GM23248 (cell line): ENCODE data around the gene APOBEC3G. TPM values are rescaled to one million over a fixed set of nuclear protein-coding genes. Genes with fewer than 3 reads are reported as not detected.
A peak's percentile ranks its signal among the peaks of the same experiment; 100 is the strongest.

Experiments used
- DNase-seq: peaks from one replicate; pipeline ENCODE4 v3.0.0-alpha.2; 2015
- H2AFZ ChIP-seq: fragments of 200-600 bp; sonication (generic); 2 replicates; pipeline ENCODE4 v1.6.1; 2016; ENCODE audit warnings: antibody characterized with exemption
- H3F3A ChIP-seq: fragments of 200-600 bp; sonication (generic); 2 replicates; pipeline ENCODE4 v1.6.1; 2016; ENCODE audit warnings: mild to moderate bottlenecking, antibody characterized with exemption, mixed run types; ENCODE audit not compliant: insufficient read depth
- H3K27ac ChIP-seq: fragments of 200-600 bp; sonication (generic); 2 replicates; pipeline ENCODE4 v1.5.1; 2016; ENCODE audit warnings: mild to moderate bottlenecking
- H3K27me3 ChIP-seq: fragments of 200-600 bp; sonication (generic); replicated peaks from 2 replicates; pipeline ENCODE4 v1.6.1; 2016; ENCODE audit warnings: mild to moderate bottlenecking; ENCODE audit not compliant: insufficient read depth
- H3K36me3 ChIP-seq: fragments of 200-600 bp; sonication (generic); 2 replicates; pipeline ENCODE4 v1.6.1; 2016; ENCODE audit warnings: low read depth, mild to moderate bottlenecking
- H3K4me1 ChIP-seq: fragments of 200-600 bp; sonication (generic); 2 replicates; pipeline ENCODE4 v1.6.1; 2016; ENCODE audit warnings: mild to moderate bottlenecking; ENCODE audit not compliant: insufficient read depth
- H3K4me2 ChIP-seq: fragments of 200-600 bp; sonication (generic); one replicate; pipeline ENCODE4 v1.6.1; 2016; ENCODE audit warnings: mild to moderate bottlenecking; ENCODE audit not compliant: unreplicated experiment
- H3K4me3 ChIP-seq: fragments of 200-600 bp; sonication (generic); 2 replicates; pipeline ENCODE4 v1.5.1; 2016; ENCODE audit warnings: mild to moderate bottlenecking
- H3K79me2 ChIP-seq: fragments of 200-600 bp; sonication (generic); 2 replicates; pipeline ENCODE4 v1.6.1; 2016; ENCODE audit warnings: mild to moderate bottlenecking; ENCODE audit not compliant: insufficient read depth
- H3K9ac ChIP-seq: fragments of 200-600 bp; sonication (generic); 2 replicates; pipeline ENCODE4 v1.6.1; 2016; ENCODE audit warnings: mild to moderate bottlenecking
- H3K9me2 ChIP-seq: fragments of 200-600 bp; sonication (generic); 2 replicates; pipeline ENCODE4 v1.6.1; 2016; ENCODE audit warnings: mixed run types, mild to moderate bottlenecking, moderate library complexity; ENCODE audit not compliant: insufficient read depth
- H3K9me3 ChIP-seq: fragments of 200-600 bp; sonication (generic); one replicate; pipeline ENCODE4 v1.6.1; 2017; ENCODE audit warnings: low read depth
- H4K20me1 ChIP-seq: fragments of 200-600 bp; sonication (generic); 2 replicates; pipeline ENCODE4 v1.6.0; 2016; ENCODE audit not compliant: insufficient read depth
- EZH2 ChIP-seq: fragments of 200-600 bp; sonication (generic); IDR thresholded peaks from 2 replicates; pipeline ENCODE4 v1.6.1; 2018; ENCODE audit warnings: antibody characterized with exemption, mild to moderate bottlenecking; ENCODE audit not compliant: insufficient read depth, poor library complexity, severe bottlenecking
- EZH2phosphoT487 ChIP-seq: fragments of 200-600 bp; sonication (generic); IDR thresholded peaks from 2 replicates; pipeline ENCODE4 v1.6.1; 2018; ENCODE audit warnings: antibody characterized with exemption, moderate library complexity, mild to moderate bottlenecking, low read depth; ENCODE audit not compliant: insufficient read depth
- WGBS, 2 experiments: methylation state at CpG; one replicate each; pipeline ENCODE4 v1.1.6; 2015 to 2017; ENCODE audit warnings: low lambda C conversion rate in 2 of 2, low coverage in 1 of 2; ENCODE audit errors: missing lambda C conversion rate in 2 of 2; 5-methylcytosine and 5-hydroxymethylcytosine counted together
- in situ Hi-C: fragments of 300-500 bp; cut with MboI; formaldehyde crosslinking; loops from 2 replicates; pipeline ENCODE4 v1.15.0; 2020
- polyA plus RNA-seq: library from polyadenylated mRNA; unstranded; fragments of >200 nt; fragmentation: Nextera tagmentation; extraction: Ambion mirVana; gene quantifications from 2 replicates; pipeline ENCODE4 v1.2.1, GENCODE V29; 2016
- total RNA-seq: library from RNA; depleted of rRNA; stranded (reverse); fragments of >200 nt; shearing (Covaris generic); gene quantifications from 2 replicates; pipeline ENCODE4 v1.2.3, GENCODE V29; 2014

APOBEC3G gene
- total and polyA plus RNA-seq, 2 experiments from 2014 or later: 5.2 to 7.5 TPM

GRCh38 chr22:39117585-39118191 lies 40.6 kb downstream of the APOBEC3G start:
- no peak overlapping the region for H3K9ac ChIP-seq
- H3K36me3 ChIP-seq: no peaks in the 10 kb centered on the region
- H4K20me1 ChIP-seq: no peaks in the 10 kb centered on the region
- no peak overlapping the region for H2AFZ ChIP-seq
- TF ChIP-seq EZH2phosphoT487 (no peak), EZH2 (no peak)
- no peak overlapping the region for H3K4me3 ChIP-seq
- no peaks in the 10 kb centered on the region for H3K9me2 ChIP-seq
- in situ Hi-C loops: loop anchor here (10.0 kb wide), 1 partner anchor 243 kb away; the partner anchor contains the start of gene CBX6
- 64 to 68% methylated on average over 14 of the region's 14 CpGs for WGBS, 2 experiments
- H3K4me2 ChIP-seq: no peak overlapping the region
- no peak overlapping the region for H3K27ac ChIP-seq
- H3K27me3 ChIP-seq: peaks cover 22% of the 10 kb centered on the region
- no peaks in the 10 kb centered on the region for H3K9me3 ChIP-seq
- peak; percentile 53 for DNase-seq
- no peaks in the 10 kb centered on the region for H3K79me2 ChIP-seq
- H3K4me1 ChIP-seq: no peaks in the 10 kb centered on the region
- no peaks in the 10 kb centered on the region for H3F3A ChIP-seq

- no peak overlapping the region for H2AFZ ChIP-seq
- H3K4me1 ChIP-seq: no peaks in the 10 kb centered on the region
- no peaks in the 10 kb centered on the region for H3F3A ChIP-seq
- no peak overlapping the region for H3K4me3 ChIP-seq
- H3K27ac ChIP-seq: no peak overlapping the region
- in situ Hi-C loops: loop anchor here (10.0 kb wide), 1 partner anchor 106 kb away; the partner anchor contains the start of gene APOBEC3C
- H3K4me2 ChIP-seq: no peak overlapping the region
- H3K9ac ChIP-seq: no peak overlapping the region
- DNase-seq: no peak
- H3K36me3 ChIP-seq: no peaks in the 10 kb centered on the region
- TF ChIP-seq EZH2phosphoT487 (no peak), EZH2 (no peak)
- no peaks in the 10 kb centered on the region for H3K9me3 ChIP-seq
- H3K27me3 ChIP-seq: peaks cover 2% of the 10 kb centered on the region
- H4K20me1 ChIP-seq: no peaks in the 10 kb centered on the region
- H3K79me2 ChIP-seq: no peaks in the 10 kb centered on the region
- 69 to 70% methylated on average over 4 of the region's 4 CpGs for WGBS, 2 experiments
- H3K9me2 ChIP-seq: no peaks in the 10 kb centered on the region
Measured at GRCh38 chr22:39120983-39121382, 43.9 kb downstream of the APOBEC3G start.

- Histone ChIP-seq H3K4me1 (no peaks in the 10 kb centered on the region), H4K20me1 (no peaks in the 10 kb centered on the region), H3K27ac (no peak overlapping the region), H3K9me2 (no peaks in the 10 kb centered on the region), H3K4me2 (no peak overlapping the region), H3K36me3 (no peaks in the 10 kb centered on the region), H3K79me2 (no peaks in the 10 kb centered on the region), H3F3A (no peaks in the 10 kb centered on the region), H3K27me3 (no peaks in the 10 kb centered on the region), H3K4me3 (no peak overlapping the region), H2AFZ (no peak overlapping the region), H3K9ac (no peak overlapping the region), H3K9me3 (no peaks in the 10 kb centered on the region)
- TF ChIP-seq EZH2phosphoT487: no peak
- TF ChIP-seq EZH2: no peak
- DNase-seq: no peak
- in situ Hi-C loops: loop anchor here (10.0 kb wide), 1 partner anchor 108 kb away; the partner anchor contains the start of gene APOBEC3C
- 91 to 95% methylated on average over 17 of the region's 17 CpGs for WGBS, 2 experiments
Measured at GRCh38 chr22:39122772-39123470, 45.8 kb downstream of the APOBEC3G start.

GRCh38 chr22:39123751-39124581 lies 46.9 kb downstream of the APOBEC3G start:
- Histone ChIP-seq H3K4me3 (no peak overlapping the region), H3K27me3 (no peaks in the 10 kb centered on the region), H4K20me1 (no peaks in the 10 kb centered on the region), H3K36me3 (no peaks in the 10 kb centered on the region), H3K79me2 (no peaks in the 10 kb centered on the region), H3K9ac (no peak overlapping the region), H3F3A (no peaks in the 10 kb centered on the region), H3K9me2 (no peaks in the 10 kb centered on the region), H3K4me1 (no peaks in the 10 kb centered on the region), H3K9me3 (no peaks in the 10 kb centered on the region), H3K27ac (no peak overlapping the region), H3K4me2 (no peak overlapping the region), H2AFZ (no peak overlapping the region)
- in situ Hi-C loops: loop anchor here (10.0 kb wide), 1 partner anchor 109 kb away; the partner anchor contains the start of gene APOBEC3C
- no peak for DNase-seq
- TF ChIP-seq EZH2 (no peak), EZH2phosphoT487 (no peak)
- WGBS, 2 experiments: 24 to 25% methylated on average over 15 to 33 of the region's 33 CpGs
